AG09309 (cell line): ENCODE measurements around the gene CD93.

Source experiments
- DNase-seq: peaks from one replicate; pipeline ENCODE4 v3.0.0-alpha.2; 2010; ENCODE audit warnings: low read depth
- H3K4me3 ChIP-seq: 2 replicates; pipeline ENCODE4 v1.5.1; 2011; ENCODE audit warnings: mild to moderate bottlenecking, low read depth, low read length, moderate library complexity; ENCODE audit not compliant: control insufficient read depth
- CTCF ChIP-seq: IDR thresholded peaks from 2 replicates; pipeline ENCODE4 v1.5.1; 2011; ENCODE audit warnings: mild to moderate bottlenecking, low read depth, low read length, inconsistent platforms; ENCODE audit not compliant: insufficient read depth, control insufficient read depth; ENCODE audit errors: missing control alignments

Gene CD93

GRCh38 chr20:23042270-23042669, 43.9 kb downstream of the CD93 start:
- no peak for TF ChIP-seq CTCF
- no peak for DNase-seq

GRCh38 chr20:23039885-23040508, 46.1 kb downstream of the CD93 start:
- no peak overlapping the region for H3K4me3 ChIP-seq
- TF ChIP-seq CTCF: no peak
- no peak for DNase-seq

More at GRCh38 chr20:23042270-23042669, 43.9 kb downstream of the CD93 start:
- no peak overlapping the region for H3K4me3 ChIP-seq

DNA sequence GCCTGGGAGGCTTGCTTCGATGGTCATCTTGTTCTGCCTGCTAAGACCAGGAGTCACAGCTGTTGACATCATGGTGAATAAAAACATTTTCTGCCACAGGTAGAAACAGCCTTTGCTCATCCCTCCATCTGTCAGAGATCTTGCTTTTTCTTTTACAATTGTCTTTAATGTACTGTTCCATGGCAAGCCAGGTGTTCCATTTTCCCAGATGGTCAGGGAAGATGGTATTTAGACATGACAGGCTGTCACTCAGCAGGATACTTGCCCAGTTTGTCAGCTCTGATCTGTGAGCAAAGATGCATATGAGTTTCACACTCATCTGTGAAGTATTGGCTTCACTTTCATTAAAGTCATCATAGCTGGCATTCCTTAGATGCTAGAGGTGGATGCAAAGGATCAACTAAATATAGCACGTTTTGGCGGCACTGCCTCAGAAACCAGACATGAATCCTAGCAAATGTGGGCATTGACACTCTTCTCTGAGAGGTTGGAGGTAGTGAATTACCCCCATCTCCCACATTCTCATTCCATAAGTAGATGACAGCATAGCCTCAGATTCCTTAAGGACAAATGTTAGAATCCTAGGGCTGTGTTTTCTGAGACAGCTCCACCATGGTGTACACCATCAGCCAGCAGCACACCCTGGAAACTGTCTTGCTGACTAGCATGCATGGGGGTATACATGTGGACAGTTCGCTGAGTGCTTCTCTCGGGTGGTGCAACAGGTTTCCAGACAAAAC, 46.8 kb downstream of the CD93 start:
- TF ChIP-seq CTCF: no peak
- DNase-seq: no peak
- H3K4me3 ChIP-seq: no peak overlapping the region

GRCh38 chr20:23037017-23037481, 49.1 kb downstream of the CD93 start:
- no peak for DNase-seq
- H3K4me3 ChIP-seq: no peak overlapping the region
- no peak for TF ChIP-seq CTCF

- TF ChIP-seq CTCF: no peak
- no peak overlapping the region for H3K4me3 ChIP-seq
- no peak for DNase-seq
Measured at GRCh38 chr20:23036371-23036770, 49.8 kb downstream of the CD93 start.

DNA sequence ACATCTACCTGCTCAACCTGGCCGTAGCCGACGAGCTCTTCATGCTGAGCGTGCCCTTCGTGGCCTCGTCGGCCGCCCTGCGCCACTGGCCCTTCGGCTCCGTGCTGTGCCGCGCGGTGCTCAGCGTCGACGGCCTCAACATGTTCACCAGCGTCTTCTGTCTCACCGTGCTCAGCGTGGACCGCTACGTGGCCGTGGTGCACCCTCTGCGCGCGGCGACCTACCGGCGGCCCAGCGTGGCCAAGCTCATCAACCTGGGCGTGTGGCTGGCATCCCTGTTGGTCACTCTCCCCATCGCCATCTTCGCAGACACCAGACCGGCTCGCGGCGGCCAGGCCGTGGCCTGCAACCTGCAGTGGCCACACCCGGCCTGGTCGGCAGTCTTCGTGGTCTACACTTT, 50.4 kb downstream of the CD93 start:
- TF ChIP-seq CTCF: no peak
- no peak overlapping the region for H3K4me3 ChIP-seq
- DNase-seq: no peak
